ENCODE measurements around the gene INPP5D. TPM values are rescaled to one million over a fixed set of nuclear protein-coding genes. Genes with fewer than 3 reads are reported as not detected.

Gene INPP5D
- total and polyA plus RNA-seq, 2 of the 13 experiments (the other 11 are each of a cell fraction or from before 2014, with no cell fraction given), result 16.7 to 18.0 TPM

DNA sequence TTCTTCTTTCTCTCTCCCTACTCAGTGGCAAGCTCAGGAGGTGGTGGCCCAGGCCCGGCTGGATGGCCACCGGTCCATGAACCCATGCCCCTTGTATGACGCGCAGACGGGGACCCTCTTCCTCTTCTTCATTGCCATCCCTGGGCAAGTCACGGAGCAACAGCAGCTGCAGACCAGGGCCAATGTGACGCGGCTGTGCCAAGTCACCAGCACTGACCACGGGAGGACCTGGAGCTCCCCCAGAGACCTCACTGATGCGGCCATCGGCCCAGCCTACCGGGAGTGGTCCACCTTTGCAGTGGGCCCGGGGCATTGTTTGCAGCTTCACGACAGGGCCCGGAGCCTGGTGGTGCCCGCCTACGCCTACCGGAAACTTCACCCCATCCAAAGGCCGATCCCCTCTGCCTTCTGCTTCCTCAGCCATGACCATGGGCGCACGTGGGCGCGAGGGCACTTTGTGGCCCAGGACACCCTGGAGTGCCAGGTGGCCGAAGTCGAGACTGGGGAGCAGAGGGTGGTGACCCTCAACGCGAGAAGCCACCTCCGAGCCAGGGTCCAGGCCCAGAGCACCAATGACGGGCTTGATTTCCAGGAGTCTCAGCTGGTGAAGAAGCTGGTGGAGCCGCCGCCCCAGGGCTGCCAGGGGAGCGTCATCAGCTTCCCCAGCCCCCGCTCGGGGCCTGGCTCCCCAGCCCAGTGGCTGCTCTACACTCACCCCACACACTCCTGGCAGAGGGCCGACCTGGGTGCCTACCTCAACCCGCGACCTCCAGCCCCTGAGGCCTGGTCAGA, 25.9 kb upstream of the INPP5D start:
- ChIA-PET CTCF (ENCODE audit: low intra/inter-chr PET ratio, low total read pairs) (no interaction called here), POLR2A (interaction anchor here (1.2 kb wide), 1 partner anchor 21 kb away, joined by 3 read pairs; the partner anchor contains the start of gene NGEF)
- Histone ChIP-seq H3K4me2 (ENCODE audit: low read depth, low read length) (no peak overlapping the region), H3K9ac (ENCODE audit: insufficient read depth, low read depth, low read length) (no peak overlapping the region), H3K79me2 (ENCODE audit: insufficient read depth, low read length) (no peaks in the 10 kb centered on the region), H3K4me3 (replicated peaks in 1 of 3; ENCODE audit: insufficient read depth in 1 of 3, low read depth in 2 of 3, low read length in 3 of 3) (no peak overlapping the region), H3K27me3 (ENCODE audit: control insufficient read depth in 1 of 2, insufficient read depth in 2 of 2, low read length in 2 of 2) (peaks cover 10 to 30% of the 10 kb centered on the region in 2 experiments), H3K36me3 (replicated peaks in 1 of 2; ENCODE audit: control insufficient read depth in 1 of 2, insufficient read depth in 2 of 2, low read length in 2 of 2) (no peaks in the 10 kb centered on the region), H3K27ac (ENCODE audit: extremely low read length, insufficient read depth, low read length) (no peak overlapping the region), H2AFZ (ENCODE audit: low read length) (no peak overlapping the region), H3K9me3 (ENCODE audit: low read length) (no peaks in the 10 kb centered on the region), H4K20me1 (ENCODE audit: insufficient read depth, low read length) (no peaks in the 10 kb centered on the region), H3K4me1 (ENCODE audit: insufficient read depth, low read length) (peaks cover 15% of the 10 kb centered on the region)
- intact Hi-C loops (cut with micrococcal nuclease; ENCODE audit: unreplicated experiment) (no loop called here), in situ Hi-C loops (cut with HindIII; ENCODE audit: extremely low pct_ligation_motif_present, low pct_unique_long_range_greater_than_20kb) (no loop called here)
- 74% methylated on average over 33 of the region's 37 CpGs for whole genome bisulfite sequencing (ENCODE audit: low lambda C conversion rate)
- ATAC-seq (peak; percentile 16; the same call in 2 of the 3 replicates), DNase-seq (ENCODE audit: low spot score) (no peak), FAIRE-seq (no peak)
- TF ChIP-seq RELA (CRISPR knock-in tag; IDR thresholded peaks at IDR 0.05) (no peak), ZNF678 (CRISPR knock-in tag; IDR thresholded peaks at IDR 0.05) (no peak), RBFOX2 (IDR thresholded peaks at IDR 0.05; ENCODE audit: low read depth, low read length) (no peak), ATM (IDR thresholded peaks at IDR 0.05; ENCODE audit: borderline replicate concordance) (no peak), ZNF326 (CRISPR knock-in tag; IDR thresholded peaks at IDR 0.05; ENCODE audit: borderline replicate concordance) (no peak), ZNF615 (CRISPR knock-in tag; IDR thresholded peaks at IDR 0.05; ENCODE audit: borderline replicate concordance) (no peak), TBL1XR1 (IDR thresholded peaks at IDR 0.05; ENCODE audit: borderline replicate concordance, low read length, partially characterized antibody) (no peak), ZNF232 (CRISPR knock-in tag; IDR thresholded peaks at IDR 0.05; ENCODE audit: borderline replicate concordance) (no peak), ZNF296 (CRISPR knock-in tag; conservative IDR thresholded peaks at IDR 0.05) (no peak)
- TF ChIP-seq, protein P1, sequence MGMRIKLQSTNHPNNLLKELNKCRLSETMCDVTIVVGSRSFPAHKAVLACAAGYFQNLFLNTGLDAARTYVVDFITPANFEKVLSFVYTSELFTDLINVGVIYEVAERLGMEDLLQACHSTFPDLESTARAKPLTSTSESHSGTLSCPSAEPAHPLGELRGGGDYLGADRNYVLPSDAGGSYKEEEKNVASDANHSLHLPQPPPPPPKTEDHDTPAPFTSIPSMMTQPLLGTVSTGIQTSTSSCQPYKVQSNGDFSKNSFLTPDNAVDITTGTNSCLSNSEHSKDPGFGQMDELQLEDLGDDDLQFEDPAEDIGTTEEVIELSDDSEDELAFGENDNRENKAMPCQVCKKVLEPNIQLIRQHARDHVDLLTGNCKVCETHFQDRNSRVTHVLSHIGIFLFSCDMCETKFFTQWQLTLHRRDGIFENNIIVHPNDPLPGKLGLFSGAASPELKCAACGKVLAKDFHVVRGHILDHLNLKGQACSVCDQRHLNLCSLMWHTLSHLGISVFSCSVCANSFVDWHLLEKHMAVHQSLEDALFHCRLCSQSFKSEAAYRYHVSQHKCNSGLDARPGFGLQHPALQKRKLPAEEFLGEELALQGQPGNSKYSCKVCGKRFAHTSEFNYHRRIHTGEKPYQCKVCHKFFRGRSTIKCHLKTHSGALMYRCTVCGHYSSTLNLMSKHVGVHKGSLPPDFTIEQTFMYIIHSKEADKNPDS (CRISPR knock-in tag; IDR thresholded peaks at IDR 0.05), result no peak
- TF ChIP-seq, protein P2, sequence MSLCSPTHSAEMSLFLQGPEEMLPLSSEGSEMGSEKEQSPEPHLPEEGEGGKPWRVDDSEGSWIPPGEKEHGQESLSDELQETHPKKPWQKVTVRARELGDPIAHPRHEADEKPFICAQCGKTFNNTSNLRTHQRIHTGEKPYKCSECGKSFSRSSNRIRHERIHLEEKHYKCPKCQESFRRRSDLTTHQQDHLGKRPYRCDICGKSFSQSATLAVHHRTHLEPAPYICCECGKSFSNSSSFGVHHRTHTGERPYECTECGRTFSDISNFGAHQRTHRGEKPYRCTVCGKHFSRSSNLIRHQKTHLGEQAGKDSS (CRISPR knock-in tag; IDR thresholded peaks at IDR 0.05; ENCODE audit: borderline replicate concordance, low read depth), result no peak
- TF ChIP-seq, protein P3, sequence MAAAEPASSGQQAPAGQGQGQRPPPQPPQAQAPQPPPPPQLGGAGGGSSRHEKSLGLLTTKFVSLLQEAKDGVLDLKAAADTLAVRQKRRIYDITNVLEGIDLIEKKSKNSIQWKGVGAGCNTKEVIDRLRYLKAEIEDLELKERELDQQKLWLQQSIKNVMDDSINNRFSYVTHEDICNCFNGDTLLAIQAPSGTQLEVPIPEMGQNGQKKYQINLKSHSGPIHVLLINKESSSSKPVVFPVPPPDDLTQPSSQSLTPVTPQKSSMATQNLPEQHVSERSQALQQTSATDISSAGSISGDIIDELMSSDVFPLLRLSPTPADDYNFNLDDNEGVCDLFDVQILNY (CRISPR knock-in tag; conservative IDR thresholded peaks at IDR 0.05), result no peak
- no TSS peak for BruUV-seq (replicated peaks)
